ENCODE measurements around the gene PBRM1. TPM values are rescaled to one million over a fixed set of nuclear protein-coding genes. Genes with fewer than 3 reads are reported as not detected.

The PBRM1 gene
- polyA plus RNA-seq, 3 donors = 26.1 to 72.9 (median 38.0) TPM

DNA sequence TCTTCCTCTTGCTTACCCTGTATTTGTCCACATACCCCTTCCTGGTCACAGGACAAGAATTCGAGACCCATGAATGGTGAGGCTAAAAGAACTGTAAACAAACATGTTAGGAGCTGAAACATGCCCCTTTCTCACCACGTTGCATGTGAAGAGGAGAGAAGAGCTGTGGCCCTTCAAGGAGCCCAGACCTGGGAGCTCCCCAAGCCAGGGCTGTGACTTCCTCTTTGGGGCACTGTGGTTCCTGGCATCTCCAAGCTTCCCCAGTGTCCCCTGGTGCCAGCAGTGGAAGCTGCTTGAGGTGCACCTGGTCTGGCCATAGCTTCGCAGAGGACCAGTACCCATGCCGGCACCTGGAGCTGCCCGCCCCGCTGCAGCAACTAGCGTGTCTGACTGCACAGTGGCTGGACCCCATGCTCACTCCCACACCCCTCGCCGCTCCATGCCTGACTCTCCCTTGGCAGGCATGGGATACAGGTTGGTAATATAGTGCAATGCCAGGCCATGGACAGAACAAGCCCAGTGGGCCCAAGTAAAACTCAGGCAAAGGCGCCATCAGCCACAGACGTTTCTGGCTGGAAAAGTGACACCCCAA, 30.1 kb upstream of the PBRM1 start:
- Histone ChIP-seq H3K9me3 (replicated peaks in 1 of 2; ENCODE audit: control insufficient read depth in 1 of 2, insufficient read depth in 1 of 2, low read length in 2 of 2) (no peaks in the 10 kb centered on the region), H3K79me2 (ENCODE audit: insufficient read depth, low read length) (peaks cover 24% of the 10 kb centered on the region), H2AFZ (ENCODE audit: insufficient read depth, low read depth, low read length, poor library complexity, severe bottlenecking) (no peak overlapping the region), H3K4me1 (ENCODE audit: control insufficient read depth in 1 of 2, insufficient read depth in 2 of 2, low read length in 2 of 2) (peaks cover 26 to 32% of the 10 kb centered on the region in 2 donors), H4K20me1 (ENCODE audit: insufficient read depth, low read length) (peaks cover 5% of the 10 kb centered on the region), H3K27ac (ENCODE audit: low read depth in 1 of 2, low read length in 2 of 2) (peak overlapping the region; percentile 9 to 65), H3K4me2 (replicated peaks; ENCODE audit: extremely low read depth, low read length, poor library complexity, severe bottlenecking) (no peak overlapping the region), H3K4me3 (replicated peaks in 1 of 3; ENCODE audit: low read depth in 2 of 3, low read length in 3 of 3) (no peak overlapping the region), H3K27me3 (ENCODE audit: control insufficient read depth in 2 of 2, insufficient read depth in 2 of 2, low read length in 2 of 2) (no peaks in the 10 kb centered on the region), H3K36me3 (replicated peaks in 1 of 2; ENCODE audit: control insufficient read depth in 1 of 2, insufficient read depth in 2 of 2, low read length in 2 of 2) (peaks cover 9 to 32% of the 10 kb centered on the region in 2 donors), H3K9ac (ENCODE audit: insufficient read depth, low read length, poor library complexity, severe bottlenecking) (no peak overlapping the region)
- H3K27me3 Mint-ChIP-seq (ENCODE audit: low read depth in 3 of 3) = no peaks in the 10 kb centered on the region
- intact Hi-C loops (cut with micrococcal nuclease) = no loop called here
- peak in 2 of 3 donors; percentile 30 to 33 for DNase-seq
- H3K36me3 Mint-ChIP-seq = peaks cover 22 to 44% of the 10 kb centered on the region in 2 donors
- H3K4me3 Mint-ChIP-seq = no peak overlapping the region
- H3K4me1 Mint-ChIP-seq = peaks cover 36% of the 10 kb centered on the region
- peaks cover 0 to 2% (median 0%) of the 10 kb centered on the region in 7 donors for H3K9me3 Mint-ChIP-seq
- TF ChIP-seq, protein P1, sequence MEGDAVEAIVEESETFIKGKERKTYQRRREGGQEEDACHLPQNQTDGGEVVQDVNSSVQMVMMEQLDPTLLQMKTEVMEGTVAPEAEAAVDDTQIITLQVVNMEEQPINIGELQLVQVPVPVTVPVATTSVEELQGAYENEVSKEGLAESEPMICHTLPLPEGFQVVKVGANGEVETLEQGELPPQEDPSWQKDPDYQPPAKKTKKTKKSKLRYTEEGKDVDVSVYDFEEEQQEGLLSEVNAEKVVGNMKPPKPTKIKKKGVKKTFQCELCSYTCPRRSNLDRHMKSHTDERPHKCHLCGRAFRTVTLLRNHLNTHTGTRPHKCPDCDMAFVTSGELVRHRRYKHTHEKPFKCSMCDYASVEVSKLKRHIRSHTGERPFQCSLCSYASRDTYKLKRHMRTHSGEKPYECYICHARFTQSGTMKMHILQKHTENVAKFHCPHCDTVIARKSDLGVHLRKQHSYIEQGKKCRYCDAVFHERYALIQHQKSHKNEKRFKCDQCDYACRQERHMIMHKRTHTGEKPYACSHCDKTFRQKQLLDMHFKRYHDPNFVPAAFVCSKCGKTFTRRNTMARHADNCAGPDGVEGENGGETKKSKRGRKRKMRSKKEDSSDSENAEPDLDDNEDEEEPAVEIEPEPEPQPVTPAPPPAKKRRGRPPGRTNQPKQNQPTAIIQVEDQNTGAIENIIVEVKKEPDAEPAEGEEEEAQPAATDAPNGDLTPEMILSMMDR (IDR thresholded peaks at IDR 0.05) = no peak
- peak overlapping the region; percentile 31 to 81 (median 67) for H3K27ac Mint-ChIP-seq
- WGBS (ENCODE audit: insufficient coverage) = 94% methylated on average over 6 of the region's 11 CpGs

DNA sequence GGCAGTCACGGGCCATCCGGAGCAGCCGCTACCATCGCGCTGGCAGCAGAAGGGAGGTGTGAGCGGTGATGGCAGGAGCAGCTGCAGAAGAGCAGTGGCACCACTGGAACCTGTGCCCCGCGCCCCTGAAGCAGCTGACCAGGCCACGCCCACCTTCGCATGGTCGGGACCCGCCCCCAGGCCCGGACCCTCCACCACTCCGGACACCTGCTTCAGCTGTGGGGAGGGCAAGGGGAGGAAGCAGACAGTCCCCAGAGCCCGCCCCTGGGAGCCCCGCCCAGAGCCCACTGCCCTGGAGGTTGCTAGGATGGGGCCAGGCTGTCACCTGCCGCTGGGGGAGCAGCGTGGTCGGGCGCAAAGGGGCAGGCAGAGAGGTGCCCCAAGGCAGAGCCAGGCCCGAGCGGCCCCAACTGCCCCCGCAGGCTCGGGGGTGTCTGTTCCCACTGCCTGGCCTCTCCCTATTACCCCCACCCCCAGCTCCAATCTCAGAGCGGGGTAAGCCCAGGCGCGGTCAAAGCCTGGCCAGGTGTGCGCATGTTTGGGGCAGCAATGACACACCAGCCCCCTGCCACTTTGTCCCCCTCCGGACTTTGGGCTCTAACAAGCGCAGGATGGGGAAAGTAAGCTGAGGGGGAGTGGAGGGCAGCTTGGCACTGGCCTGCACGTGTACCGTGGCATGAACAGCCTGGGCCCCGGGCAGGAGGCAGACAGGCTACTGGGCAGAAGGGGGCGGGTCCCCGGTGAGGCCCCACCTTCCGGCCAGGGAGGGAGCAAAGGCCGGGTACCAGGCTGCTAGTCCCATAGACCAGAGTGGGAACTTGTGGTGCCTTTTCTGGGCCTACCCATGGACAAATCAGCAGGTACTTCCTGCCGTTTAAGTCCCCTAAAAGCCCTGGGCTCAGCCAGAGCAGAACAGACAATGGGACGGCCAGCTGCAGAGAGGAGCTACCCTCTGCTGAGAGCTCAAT, 28.9 kb upstream of the PBRM1 start:
- Mint-ChIP-seq H3K4me1 (peaks cover 32% of the 10 kb centered on the region), H3K9me3 (peaks cover 0 to under 1% (median 0%) of the 10 kb centered on the region in 7 donors), H3K27ac (no peak overlapping the region), H3K27me3 (ENCODE audit: low read depth in 3 of 3) (no peaks in the 10 kb centered on the region), H3K36me3 (peaks cover 23 to 52% of the 10 kb centered on the region in 2 donors), H3K4me3 (no peak overlapping the region)
- H3K79me2 ChIP-seq (ENCODE audit: insufficient read depth, low read length) = peaks cover 20% of the 10 kb centered on the region
- TF ChIP-seq, protein P1 (IDR thresholded peaks at IDR 0.05) = no peak
- no peak overlapping the region for H2AFZ ChIP-seq (ENCODE audit: insufficient read depth, low read depth, low read length, poor library complexity, severe bottlenecking)
- peak overlapping the region in 1 of 2 donors; percentile 65 for H3K27ac ChIP-seq (ENCODE audit: low read depth in 1 of 2, low read length in 2 of 2)
- no peak overlapping the region for H3K4me3 ChIP-seq (replicated peaks in 1 of 3; ENCODE audit: low read depth in 2 of 3, low read length in 3 of 3)
- peaks cover 10 to 38% of the 10 kb centered on the region in 2 donors for H3K36me3 ChIP-seq (replicated peaks in 1 of 2; ENCODE audit: control insufficient read depth in 1 of 2, insufficient read depth in 2 of 2, low read length in 2 of 2)
- H4K20me1 ChIP-seq (ENCODE audit: insufficient read depth, low read length) = peaks cover 5% of the 10 kb centered on the region
- intact Hi-C loops (cut with micrococcal nuclease) = no loop called here
- no peaks in the 10 kb centered on the region for H3K27me3 ChIP-seq (ENCODE audit: control insufficient read depth in 2 of 2, insufficient read depth in 2 of 2, low read length in 2 of 2)
- H3K9ac ChIP-seq (ENCODE audit: insufficient read depth, low read length, poor library complexity, severe bottlenecking) = no peak overlapping the region
- peaks cover 17 to 23% of the 10 kb centered on the region in 2 donors for H3K4me1 ChIP-seq (ENCODE audit: control insufficient read depth in 1 of 2, insufficient read depth in 2 of 2, low read length in 2 of 2)
- no peak for DNase-seq
- no peak overlapping the region for H3K4me2 ChIP-seq (replicated peaks; ENCODE audit: extremely low read depth, low read length, poor library complexity, severe bottlenecking)
- WGBS (ENCODE audit: insufficient coverage) = 95% methylated on average over 29 of the region's 39 CpGs
- no peaks in the 10 kb centered on the region for H3K9me3 ChIP-seq (replicated peaks in 1 of 2; ENCODE audit: control insufficient read depth in 1 of 2, insufficient read depth in 1 of 2, low read length in 2 of 2)
